22Rv1 (cell line): ENCODE results near the gene FIP1L1.

ENCODE experiments used
- CTCF ChIP-seq: fragments of 450-650 bp; IDR thresholded peaks from 2 replicates; pipeline ENCODE4 v1.5.1; 2017; ENCODE audit warnings: mild to moderate bottlenecking
- ZFX ChIP-seq: fragments of 450-650 bp; IDR thresholded peaks from 2 replicates; pipeline ENCODE4 v1.6.1; 2017; ENCODE audit warnings: antibody characterized with exemption, borderline replicate concordance

DNA sequence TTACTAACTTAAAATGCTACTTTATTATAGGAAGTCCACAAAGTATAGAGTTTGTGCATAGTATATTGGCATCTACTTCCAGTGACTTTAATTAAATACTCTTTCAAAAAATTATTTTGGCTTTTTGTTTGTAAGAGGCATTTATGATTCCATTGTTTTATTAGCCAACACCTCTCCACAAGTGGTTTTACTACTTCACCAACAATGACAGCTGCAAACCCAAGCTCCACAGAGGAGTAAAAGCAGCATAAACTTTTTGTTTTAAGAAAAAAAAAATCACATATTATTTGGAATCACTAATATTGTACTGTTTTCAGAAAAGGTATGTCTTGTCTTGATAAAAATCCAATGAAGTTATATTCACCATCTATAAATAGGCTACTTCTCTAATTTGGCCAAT, 88.5 kb downstream of the FIP1L1 start:
- TF ChIP-seq CTCF (no peak), ZFX (no peak)
